Gastrocnemius medialis (tissue), 4 donors: ENCODE results near the gene TREML1.

Source experiments
- POLR2A ChIP-seq, 2 donors: fragments of 450-650 bp; IDR thresholded peaks; one replicate each; pipeline ENCODE4 v1.6.1; 2017; ENCODE audit warnings: antibody characterized with exemption in 2 of 2, mild to moderate bottlenecking in 2 of 2, moderate library complexity in 2 of 2
- TF ChIP-seq, protein P1 (sequence below), 5 experiments: fragments of 450-650 bp in 3 of 5; fragments of 200-600 bp in 2 of 5; sonication (generic) in 2 of 5; IDR thresholded peaks in 4 of 5; conservative IDR thresholded peaks in 1 of 5; 1 replicate in 4 of 5; 2 replicates in 1 of 5; pipeline ENCODE4 v1.5.1; 2016 to 2019; ENCODE audit warnings: antibody characterized with exemption in 5 of 5, mild to moderate bottlenecking in 3 of 5, moderate library complexity in 3 of 5

DNA sequence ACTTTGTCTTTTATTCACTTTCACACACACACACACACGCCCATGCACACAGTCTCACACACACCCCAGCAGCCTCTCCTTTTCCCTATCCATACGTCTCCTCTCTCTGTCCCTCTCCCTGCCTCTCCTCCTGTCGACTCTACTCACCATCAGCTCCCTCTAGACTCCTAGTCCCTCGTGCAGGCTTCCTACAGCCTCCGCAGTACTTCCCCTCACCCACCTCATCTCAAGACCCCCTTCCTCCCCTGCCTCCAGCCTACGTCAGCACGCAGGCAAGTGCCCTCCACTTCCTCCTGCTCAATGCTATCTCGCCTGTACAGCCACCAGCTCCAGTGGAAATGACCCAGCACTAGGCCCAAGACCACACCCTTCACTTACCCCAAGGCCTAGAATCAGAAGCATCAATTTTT is 47.6 kb upstream of the TREML1 start:
- TF ChIP-seq, protein P1, sequence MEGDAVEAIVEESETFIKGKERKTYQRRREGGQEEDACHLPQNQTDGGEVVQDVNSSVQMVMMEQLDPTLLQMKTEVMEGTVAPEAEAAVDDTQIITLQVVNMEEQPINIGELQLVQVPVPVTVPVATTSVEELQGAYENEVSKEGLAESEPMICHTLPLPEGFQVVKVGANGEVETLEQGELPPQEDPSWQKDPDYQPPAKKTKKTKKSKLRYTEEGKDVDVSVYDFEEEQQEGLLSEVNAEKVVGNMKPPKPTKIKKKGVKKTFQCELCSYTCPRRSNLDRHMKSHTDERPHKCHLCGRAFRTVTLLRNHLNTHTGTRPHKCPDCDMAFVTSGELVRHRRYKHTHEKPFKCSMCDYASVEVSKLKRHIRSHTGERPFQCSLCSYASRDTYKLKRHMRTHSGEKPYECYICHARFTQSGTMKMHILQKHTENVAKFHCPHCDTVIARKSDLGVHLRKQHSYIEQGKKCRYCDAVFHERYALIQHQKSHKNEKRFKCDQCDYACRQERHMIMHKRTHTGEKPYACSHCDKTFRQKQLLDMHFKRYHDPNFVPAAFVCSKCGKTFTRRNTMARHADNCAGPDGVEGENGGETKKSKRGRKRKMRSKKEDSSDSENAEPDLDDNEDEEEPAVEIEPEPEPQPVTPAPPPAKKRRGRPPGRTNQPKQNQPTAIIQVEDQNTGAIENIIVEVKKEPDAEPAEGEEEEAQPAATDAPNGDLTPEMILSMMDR (IDR thresholded peaks at IDR 0.05 in 4 of 5, conservative IDR thresholded peaks at IDR 0.05 in 1 of 5), result no peak
- no peak for TF ChIP-seq POLR2A (IDR thresholded peaks at IDR 0.05)
